G401 (cell line): Measurements from ENCODE around the gene UPF2. TPM values are rescaled to one million over a fixed set of nuclear protein-coding genes. Genes with fewer than 3 reads are reported as not detected.
"Not testable (repeated sequence)": the region's sequence is repeated elsewhere in the genome, so short reads cannot be mapped to it uniquely, and the experiment has no call there.

Source experiments
- DNase-seq: peaks from one replicate; pipeline ENCODE4 v3.0.0-alpha.2; 2015; ENCODE audit warnings: low spot score
- in situ Hi-C: cut with HindIII; loops from 2 replicates; pipeline ENCODE4 v1.10.0; 2016; ENCODE audit warnings: low sequenced_read_pairs, mixed read lengths
- total RNA-seq: library from RNA; depleted of rRNA; stranded (reverse); fragments of >200 nt; shearing (Covaris generic); gene quantifications from 2 replicates; pipeline ENCODE4 v1.2.3, GENCODE V29; 2014; rRNA removed

The UPF2 gene, protein sequence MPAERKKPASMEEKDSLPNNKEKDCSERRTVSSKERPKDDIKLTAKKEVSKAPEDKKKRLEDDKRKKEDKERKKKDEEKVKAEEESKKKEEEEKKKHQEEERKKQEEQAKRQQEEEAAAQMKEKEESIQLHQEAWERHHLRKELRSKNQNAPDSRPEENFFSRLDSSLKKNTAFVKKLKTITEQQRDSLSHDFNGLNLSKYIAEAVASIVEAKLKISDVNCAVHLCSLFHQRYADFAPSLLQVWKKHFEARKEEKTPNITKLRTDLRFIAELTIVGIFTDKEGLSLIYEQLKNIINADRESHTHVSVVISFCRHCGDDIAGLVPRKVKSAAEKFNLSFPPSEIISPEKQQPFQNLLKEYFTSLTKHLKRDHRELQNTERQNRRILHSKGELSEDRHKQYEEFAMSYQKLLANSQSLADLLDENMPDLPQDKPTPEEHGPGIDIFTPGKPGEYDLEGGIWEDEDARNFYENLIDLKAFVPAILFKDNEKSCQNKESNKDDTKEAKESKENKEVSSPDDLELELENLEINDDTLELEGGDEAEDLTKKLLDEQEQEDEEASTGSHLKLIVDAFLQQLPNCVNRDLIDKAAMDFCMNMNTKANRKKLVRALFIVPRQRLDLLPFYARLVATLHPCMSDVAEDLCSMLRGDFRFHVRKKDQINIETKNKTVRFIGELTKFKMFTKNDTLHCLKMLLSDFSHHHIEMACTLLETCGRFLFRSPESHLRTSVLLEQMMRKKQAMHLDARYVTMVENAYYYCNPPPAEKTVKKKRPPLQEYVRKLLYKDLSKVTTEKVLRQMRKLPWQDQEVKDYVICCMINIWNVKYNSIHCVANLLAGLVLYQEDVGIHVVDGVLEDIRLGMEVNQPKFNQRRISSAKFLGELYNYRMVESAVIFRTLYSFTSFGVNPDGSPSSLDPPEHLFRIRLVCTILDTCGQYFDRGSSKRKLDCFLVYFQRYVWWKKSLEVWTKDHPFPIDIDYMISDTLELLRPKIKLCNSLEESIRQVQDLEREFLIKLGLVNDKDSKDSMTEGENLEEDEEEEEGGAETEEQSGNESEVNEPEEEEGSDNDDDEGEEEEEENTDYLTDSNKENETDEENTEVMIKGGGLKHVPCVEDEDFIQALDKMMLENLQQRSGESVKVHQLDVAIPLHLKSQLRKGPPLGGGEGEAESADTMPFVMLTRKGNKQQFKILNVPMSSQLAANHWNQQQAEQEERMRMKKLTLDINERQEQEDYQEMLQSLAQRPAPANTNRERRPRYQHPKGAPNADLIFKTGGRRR
- total RNA-seq, result 10.3 and 12.9 TPM in 2 replicates

DNA sequence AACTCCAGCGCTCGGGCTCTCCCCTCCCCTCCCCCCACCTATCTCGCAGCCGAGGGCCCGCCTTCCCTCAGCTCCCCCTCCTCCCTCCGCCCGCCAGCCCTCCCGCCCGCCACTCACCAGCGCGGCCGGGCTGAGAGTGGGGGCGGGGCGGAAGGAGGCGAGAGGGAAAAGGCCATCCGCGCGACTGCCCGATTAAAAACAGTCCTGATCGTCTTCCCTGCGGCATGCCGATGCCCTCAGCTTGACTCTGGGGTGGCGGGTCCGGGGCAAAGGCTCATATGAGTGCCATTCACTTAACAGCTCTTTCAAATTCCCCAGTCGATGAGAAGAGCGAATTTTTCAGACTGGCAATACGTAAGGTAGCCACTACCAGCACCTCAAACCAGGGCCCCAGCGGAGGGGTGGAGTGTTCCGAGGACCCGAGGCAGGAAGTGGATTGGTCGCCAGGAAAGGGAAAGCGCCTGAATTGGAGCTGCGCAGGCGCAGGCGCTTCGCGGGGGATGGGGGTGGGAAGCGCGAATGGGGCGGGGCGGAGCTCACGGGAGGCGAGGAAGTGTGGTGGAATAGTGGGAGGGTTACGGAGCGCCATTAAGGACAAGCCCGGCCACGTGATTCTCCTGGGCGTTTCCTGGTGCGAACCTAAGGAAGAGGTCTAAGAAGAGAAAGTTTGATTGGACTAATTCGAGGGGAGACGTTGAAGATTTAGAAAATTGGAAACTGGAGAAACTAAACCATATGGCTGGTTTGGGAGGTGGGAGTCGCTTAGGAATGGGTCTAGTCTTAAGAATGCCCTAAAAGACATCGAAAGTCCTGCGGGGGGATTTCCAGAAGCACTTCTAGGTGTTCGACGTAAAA, at the start of gene UPF2:
Gene UPF2 (minus strand): TSS at position 13 of the 855 bp plus-strand sequence. CDS start 7,386 bp downstream, outside the sequence.
- DNase-seq, result peak; percentile 98
- in situ Hi-C loops, result no loop called here

DNA sequence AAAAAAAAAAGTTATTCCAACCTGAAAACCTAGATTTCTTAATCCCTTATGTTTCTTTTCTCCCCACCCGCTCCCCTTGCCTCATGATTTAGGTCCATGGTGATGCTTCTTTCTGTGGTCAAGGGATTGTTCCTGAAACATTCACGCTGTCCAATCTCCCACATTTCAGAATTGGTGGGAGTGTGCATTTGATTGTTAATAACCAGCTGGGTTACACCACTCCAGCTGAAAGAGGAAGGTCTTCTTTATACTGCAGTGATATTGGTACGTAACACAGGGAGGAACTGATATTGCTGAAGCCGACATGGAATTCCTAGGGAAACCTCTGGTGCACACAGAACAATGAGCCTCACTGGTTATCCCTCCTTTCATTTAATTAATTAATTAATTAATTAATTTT, 48.8 kb upstream of the UPF2 start:
- in situ Hi-C loops, result no loop called here
- no peak for DNase-seq

DNA sequence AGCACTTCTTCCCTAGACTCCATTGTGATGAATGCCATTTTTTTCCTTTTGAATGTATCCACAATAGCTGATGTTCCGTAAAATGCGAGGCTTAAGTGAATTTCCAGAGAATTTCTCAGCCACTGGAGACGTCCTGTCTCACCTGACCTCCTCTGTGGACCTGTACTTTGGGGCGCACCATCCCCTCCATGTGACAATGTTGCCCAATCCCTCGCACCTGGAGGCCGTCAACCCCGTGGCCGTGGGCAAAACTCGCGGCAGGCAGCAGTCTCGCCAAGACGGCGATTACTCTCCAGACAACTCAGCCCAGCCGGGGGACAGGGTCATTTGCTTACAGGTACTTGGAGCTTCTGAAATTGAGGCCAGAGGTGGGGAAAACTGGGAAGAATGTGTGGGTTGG, 46.3 kb upstream of the UPF2 start:
- in situ Hi-C loops, result no loop called here
- DNase-seq, result no peak

DNA sequence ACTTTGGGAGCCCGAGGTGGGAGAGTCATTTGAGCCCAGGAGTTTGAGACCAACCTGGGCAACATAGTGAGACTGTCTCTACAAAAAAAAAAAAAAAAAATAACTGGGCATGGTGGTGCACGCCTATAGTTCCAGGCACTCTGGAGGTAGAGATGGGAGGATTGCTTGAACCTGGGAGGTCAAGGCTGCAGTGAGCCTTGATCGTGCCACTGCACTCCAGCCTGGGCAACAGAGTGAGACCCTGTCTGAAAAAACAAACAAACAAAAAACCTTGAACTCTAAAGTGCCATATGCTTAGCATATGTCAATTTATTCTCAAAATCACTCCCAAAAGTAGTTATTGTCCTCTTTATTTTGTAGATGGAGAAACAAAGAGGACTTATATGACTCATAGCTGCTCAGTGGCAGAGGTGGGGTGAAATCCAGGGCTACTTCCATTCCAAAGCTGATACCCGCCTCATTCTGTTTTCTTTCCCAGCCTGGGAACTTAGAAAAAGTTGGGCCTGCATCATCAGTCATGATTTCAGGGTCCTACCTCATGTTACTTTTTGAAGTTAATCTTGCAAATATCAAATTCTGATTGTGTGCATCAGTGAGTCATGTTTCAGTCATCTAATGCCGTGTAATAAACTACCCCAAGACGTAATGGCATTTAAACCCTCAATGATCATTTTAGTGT, 39.4 kb upstream of the UPF2 start:
- DNase-seq, result no peak
- in situ Hi-C loops, result no loop called here

DNA sequence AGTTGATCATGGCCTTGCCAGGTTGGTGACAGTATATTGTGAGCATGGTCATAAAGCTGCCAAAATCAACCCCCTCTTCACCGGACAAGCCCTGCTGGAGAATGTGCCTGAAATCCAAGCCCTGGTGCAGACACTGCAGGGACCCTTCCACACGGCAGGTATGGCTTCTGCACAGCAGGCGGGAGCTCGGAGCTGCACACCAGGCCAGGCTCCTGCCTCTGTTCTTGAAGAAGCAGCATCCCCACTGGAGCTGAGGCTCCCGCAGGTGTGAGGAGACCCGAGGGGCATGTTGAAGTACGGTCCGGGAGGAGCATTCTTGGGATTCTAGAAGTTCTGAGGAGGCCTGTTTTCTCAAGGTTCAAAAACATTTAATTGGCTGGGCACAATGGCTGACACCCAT, 38.9 kb upstream of the UPF2 start:
- in situ Hi-C loops, result no loop called here
- no peak for DNase-seq

DNA sequence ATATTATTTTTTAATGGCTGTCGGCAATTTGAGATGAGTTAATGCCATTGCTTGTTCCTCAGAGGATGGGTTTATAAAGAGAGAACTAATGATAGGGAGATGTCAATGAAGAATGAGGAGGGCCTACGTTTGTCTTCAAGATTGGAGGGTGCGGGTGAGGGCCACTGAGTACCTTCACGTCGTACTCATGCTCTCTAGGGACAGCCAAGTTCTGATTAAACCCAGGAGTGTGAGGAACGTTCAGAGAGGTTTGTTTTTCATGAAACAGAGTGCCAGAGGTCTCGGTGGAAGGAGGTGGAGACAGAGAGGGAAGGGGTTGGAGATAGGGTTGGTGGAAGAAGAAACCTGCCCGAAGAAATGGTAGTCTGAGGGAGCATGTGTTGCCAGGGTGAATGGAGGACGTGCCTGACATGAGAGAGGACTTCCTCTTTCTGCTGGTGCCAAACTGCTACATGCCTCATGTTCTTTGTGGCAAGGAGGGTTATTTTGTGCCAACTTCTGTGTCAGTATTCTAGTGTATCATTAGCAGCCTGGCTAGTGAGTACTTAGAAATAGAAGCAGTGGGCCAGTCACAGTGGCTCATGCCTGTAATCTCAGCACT, 35.1 kb upstream of the UPF2 start:
- DNase-seq, result no peak
- in situ Hi-C loops, result no loop called here

DNA sequence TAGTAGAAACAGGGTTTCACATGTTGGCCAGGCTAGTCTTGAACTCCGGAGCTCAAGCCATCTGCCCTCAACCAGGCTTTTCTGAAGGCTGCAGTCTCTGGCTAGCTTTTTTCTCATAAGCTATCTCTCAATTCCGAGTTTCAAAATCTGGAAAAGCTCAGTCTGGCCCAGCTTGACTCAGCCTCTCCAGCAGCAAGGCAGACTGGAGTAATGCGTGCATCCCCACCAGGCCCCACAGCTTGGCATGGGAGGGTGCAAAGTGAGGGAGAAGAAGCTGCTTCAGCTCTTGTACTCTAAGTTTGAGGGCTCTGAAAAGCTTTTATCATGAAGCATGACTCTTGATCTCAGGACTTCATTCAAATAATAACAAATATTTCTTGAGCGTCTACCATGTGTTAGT, 30.9 kb upstream of the UPF2 start:
- in situ Hi-C loops, result no loop called here
- no peak for DNase-seq

DNA sequence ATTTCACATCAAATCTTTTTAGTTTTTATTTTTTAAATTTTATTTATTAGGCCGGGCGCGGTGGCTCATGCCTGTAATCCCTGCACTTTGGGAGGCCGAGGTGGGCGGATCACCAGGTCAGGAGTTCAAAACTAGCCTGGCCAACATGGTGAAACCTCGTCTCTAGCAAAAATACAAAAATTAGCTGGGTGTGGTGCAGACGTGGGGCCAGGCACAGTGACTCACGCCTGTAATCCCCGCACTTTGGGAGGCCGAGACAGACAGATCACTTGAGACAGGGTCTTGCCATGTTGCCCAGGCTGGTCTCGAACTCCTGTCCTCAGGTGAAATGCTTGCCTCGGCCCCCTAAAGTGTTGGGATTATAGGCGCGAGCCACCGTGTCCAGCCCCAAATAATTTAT, 28.8 kb upstream of the UPF2 start:
- DNase-seq, in situ Hi-C loops: not testable (repeated sequence)

DNA sequence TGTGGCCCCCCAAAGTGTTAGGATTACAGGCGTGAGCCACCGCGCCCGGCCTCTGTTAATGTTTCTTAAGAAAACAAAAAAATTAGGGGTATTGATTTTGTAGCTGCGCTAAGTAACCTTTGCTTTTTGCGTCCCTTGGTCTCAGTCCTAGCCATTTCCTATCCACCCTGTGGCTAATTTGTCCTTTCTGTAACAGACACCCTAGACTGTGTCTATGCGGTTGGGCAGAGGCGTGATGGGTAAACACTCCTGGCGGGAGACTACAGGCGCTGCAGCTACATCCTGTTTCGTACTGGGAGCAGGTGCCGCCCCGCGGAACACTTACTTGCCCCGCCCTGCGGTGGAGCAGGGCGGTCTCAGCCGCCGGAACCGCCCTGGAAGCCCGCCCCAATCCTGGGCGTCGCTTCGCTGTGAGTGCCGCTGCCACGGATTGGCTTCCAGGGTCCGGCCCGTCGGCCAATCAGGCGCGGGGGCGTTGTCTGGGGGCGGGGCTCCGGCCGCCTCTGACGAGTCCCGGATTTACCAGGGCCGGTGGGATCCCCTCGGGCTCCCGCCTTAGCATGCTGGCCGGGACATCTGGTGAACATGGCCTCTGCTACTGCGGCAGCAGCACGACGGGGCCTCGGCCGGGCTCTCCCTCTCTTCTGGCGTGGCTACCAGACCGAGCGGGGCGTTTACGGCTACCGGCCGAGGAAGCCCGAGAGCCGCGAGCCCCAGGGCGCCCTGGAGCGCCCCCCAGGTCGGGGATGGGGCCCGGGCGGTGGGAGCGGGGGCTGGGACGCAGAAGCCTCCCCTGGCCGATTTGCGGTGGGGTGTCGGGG, 26.1 kb upstream of the UPF2 start, which contains the start of gene DHTKD1:
Gene DHTKD1 (plus strand): TSS at position 506 of the 821 bp plus-strand sequence. CDS start 80 bp downstream, at position 586.
- in situ Hi-C loops, result no loop called here
- peak; percentile 99 for DNase-seq

DNA sequence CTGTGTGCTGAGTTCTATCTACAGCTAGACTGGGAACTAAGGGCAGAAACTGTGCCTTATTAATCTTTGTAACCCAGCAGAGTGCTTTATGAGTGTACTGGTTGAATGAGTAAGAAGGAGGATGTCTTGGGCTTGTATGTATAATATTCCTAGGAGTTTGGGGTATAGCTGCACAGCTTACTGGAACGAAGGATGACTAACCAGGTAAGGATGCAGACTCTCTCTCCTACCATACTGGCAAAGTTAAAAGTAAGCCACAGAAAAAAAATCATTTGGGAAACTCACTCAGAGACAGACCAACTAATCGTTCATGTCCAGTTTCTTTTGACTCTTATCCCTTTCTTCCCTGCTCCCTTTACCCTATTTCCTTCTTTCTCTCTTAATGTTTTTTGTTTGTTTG, 24.7 kb upstream of the UPF2 start:
- no peak for DNase-seq

DNA sequence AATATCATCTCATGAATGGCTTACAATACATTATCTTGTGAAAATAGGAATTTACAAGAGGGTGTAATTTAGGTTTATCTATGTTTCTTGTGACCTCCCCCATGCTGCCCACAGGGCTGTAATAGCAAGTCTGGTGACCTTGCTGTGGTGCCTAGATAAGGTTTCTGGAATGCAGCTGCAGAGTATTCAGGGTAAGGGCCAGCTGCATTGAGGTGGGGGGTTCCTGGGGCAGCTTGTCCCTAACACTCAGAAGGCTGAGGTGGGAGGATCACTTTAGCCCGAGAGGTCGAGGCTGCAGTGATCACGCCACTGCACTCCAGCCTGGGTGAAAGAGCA, 20.8 kb upstream of the UPF2 start:
- no peak for DNase-seq
- in situ Hi-C loops, result no loop called here

More for the DNA sequence above, 24.7 kb upstream of the UPF2 start:
- in situ Hi-C loops, result no loop called here

DNA sequence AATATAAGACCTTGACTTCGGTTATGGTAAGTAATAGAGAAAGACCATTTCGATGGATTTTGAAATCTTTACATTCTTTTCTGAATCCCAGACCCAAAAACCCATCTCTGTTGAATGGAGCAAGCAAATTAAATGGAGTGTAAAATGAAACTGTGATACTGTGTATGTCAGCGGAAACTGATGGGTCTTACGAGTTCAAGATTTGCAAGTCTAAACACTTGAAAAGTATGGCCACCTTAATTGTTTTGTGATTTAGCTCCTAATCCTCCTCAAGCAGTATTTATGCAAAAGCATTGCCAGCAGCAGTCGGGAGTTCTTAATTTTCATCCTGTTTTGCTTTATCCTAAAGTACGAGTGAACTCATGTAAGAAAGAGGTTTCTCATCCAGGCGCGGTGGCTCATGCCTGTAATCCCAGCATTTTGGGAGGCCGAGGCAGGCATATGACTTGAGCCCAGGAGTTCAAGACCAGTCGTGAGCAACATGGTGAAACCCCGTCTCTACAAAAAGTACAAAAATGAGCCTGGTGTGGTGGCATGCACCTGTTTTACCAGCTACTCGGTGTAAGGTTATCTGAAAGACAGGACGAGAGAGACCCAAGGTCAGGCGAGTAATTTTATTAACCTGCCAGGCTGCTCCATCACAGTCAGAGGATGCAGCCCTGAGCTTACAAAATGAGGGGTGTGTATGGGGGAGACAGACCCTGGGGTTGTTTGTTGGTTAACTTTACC, 20.3 kb upstream of the UPF2 start:
- no peak for DNase-seq
- in situ Hi-C loops, result no loop called here

DNA sequence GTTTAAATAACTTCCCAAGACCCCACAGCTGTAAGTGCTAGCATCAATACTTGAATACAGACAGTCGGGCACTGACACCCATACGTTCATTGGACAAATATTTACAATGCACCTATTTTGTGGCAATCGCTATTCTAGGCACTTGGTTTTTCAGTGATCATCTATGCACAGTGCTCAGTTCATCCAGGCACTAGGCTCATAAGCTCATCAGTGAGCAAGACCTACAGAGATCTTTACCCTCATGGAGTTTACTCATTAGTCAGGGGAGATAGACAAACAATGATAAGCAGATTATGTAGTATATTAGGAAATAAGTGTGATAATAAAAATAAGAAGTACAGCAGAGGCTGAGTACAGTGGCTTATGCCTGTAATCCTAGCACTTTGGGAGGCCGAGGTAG, 18.5 kb upstream of the UPF2 start:
- in situ Hi-C loops, result no loop called here
- no peak for DNase-seq

DNA sequence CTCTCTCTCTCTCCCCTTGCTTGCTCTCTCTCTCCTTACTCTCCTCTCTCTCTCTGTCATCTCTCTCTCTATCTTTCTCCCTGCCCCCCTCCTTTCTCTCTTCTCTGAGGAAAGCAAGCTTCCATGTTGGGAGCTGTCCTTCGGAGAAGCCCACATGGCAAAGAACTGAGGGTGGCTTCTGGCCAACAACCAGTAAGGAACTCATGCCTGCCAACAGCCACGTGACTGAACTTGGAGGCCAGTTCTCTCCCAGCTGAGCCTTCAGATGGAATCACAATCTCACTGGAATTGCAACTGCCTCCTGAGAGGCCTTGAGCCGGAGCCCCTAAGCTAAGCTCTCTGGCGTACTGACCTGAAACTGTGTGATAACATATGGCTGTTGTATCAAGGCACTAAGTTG, 14.1 kb upstream of the UPF2 start:
- in situ Hi-C loops, result no loop called here
- DNase-seq, result no peak

DNA sequence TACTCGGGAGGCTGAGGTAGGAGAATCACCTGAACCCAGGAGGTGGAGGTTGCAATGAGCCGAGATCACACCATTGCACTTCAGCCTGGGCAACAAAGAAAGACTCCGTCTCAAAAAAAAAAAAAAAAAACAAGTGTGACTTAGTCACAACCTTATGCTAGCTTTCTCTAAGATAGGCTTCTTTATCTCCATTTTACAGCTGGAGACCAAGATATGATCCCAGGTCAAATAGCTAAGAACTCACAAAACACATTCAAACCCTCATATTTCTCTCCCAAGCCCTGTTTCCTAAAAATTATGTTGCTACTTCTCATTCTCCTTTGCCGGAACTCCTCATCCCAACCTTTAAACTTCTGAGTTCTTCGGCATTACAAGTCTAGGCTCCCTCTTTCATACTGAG, 13.1 kb upstream of the UPF2 start:
- in situ Hi-C loops, result no loop called here
- no peak for DNase-seq

DNA sequence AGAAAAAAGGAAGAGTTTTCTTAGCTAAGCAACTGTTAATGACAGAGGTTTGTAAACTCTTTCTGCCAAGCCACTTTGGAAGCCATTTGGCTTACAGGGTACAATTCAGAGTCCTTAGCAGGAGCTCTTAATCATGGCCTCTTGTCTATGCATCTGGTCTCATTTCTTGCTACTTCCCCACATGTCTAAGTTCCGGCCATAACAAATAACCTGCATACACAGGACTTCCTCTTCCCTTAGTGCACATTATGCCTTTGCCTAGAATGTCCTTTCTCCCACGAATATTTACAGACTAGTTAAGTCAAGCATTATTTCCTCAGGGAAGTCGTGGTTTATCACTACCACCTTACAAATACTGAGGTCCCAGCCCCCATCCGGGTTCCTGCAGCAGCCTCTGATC, 8.6 kb upstream of the UPF2 start:
- DNase-seq, result no peak
- in situ Hi-C loops, result no loop called here
